GM19025 (cell line): ENCODE data around the gene APLNR.

Source experiments
- ATAC-seq: cut with Tn5 transposase; IDR thresholded peaks from one replicate; pipeline ENCODE4 v1.9.1; 2021; ENCODE audit warnings: mild to moderate bottlenecking, low read depth, moderate library complexity; ENCODE audit not compliant: unreplicated experiment

Gene APLNR

DNA sequence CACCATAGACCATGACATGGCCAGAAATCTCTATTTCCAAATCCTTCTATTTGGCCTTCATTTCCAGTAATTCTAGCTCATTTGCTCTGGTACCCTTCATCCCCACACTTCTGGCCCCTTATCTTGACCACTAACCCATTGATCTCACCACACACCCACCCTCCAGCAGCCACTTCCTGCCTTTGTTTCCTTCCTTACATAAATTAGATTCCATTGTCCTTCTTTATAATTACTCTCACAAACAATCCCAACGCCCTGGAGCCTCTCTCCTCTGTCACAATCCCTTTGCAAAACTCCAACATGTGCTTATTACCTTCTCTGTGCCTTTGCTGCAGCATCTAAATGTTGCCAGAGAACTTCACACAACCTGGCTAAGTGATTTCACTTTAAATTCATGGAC is 14.8 kb downstream of the APLNR start:
- no peak for ATAC-seq

DNA sequence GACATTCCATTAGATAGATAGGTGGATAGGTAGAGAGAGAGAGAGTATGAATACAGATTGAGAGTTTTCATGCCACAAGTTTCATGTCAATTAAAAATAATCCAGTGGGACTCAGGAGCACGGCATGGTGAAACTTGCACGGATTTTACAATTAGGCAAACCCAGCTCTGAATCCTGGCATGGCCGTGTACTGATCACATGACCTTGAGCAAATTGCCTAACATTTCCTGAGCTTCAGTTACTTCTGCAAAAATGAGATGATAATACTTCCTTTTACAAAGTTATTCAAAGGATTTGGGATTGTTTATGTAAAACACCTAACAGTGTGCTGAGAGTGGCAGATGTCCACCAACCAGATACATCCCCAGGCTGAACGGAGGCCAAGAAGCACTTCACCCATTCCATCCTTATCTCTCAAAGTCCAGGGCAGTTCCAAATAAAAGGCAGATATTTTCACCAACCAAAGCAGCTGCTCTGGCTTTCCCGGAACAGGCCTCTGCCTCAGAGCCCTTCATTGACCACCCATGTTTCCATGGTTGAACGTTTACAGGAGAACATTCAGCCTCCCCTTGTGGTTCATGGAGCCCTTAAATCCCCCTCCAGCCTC is 17.9 kb downstream of the APLNR start:
- ATAC-seq, result no peak

GRCh38 chr11:57217053-57217452 is 20.0 kb downstream of the APLNR start:
- no peak for ATAC-seq

DNA sequence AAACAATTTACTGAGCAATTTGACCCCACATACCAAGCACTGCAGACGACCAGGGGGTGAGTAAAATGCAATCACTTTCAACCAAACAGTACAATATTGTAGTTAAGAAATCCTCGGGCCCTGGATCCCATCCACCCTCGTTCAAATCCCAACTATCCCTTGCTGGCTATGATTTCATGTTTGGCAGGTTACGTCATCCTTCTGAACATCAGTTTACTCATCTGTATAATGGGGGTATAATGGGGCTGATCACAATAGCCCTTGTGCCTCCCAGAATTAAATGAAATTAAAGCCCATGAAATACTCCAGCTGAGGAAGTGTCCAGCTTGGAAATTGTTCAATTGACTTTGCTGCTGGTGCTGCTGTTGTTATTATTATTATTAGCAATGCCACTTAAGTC is 20.6 kb downstream of the APLNR start:
- no peak for ATAC-seq

GRCh38 chr11:57214494-57214893 is 22.6 kb downstream of the APLNR start:
- no peak for ATAC-seq

- ATAC-seq, result no peak
Measured at GRCh38 chr11:57214098-57214417, 23.0 kb downstream of the APLNR start.

- ATAC-seq, result no peak
Measured at GRCh38 chr11:57213342-57214097, 23.5 kb downstream of the APLNR start.

- ATAC-seq, result no peak
Measured at GRCh38 chr11:57210781-57211180, 26.3 kb downstream of the APLNR start.

DNA sequence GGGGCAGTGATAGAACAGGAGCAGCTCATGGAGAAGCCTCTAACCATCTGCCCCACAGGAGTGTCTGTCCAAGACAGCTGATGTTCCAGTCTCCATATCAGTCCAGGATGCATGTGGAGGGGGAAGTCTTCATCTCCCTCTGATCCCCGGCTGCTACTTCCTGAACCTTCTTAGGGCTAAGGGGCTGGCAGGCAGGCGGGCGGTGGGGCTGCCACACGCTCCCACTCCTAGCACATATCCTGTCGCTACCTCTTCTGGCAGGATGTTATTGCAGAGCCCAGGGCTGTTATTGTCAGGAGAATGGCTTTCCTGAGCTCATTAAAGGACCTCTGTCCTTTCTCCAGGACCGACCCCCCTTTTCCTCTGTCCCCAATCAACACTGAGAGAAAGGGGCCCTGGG is 29.9 kb downstream of the APLNR start:
- no peak for ATAC-seq

DNA sequence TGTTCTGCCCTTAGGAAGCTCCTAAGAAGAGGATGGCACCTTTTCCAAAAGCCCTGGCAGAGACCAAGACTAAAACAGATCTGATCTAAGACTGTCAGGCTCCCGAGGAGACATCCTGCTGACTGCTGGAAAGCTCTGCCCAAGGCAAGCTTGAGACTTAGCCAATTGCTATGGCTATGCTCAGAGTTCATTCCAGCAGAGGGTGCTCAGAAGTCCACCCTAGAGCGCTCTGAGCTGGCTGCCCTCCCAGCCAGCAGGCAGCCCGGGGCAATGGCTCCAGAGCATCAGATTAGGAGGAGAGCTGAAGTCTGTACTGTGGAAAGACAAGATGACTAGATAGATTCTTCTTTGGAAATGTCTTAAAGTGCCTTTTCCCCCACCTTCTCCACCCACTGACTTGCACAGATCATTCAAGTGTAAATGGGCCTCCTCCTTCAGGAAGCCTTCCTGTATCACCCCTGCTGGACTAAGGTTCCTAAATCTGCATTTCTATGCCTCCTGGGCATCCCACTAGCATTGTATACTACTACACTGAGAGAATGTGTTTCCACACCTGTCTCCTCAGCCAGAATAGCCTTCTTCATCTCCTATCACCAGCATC is 31.9 kb downstream of the APLNR start:
- no peak for ATAC-seq

GRCh38 chr11:57203882-57204480 is 33.1 kb downstream of the APLNR start:
- no peak for ATAC-seq

DNA sequence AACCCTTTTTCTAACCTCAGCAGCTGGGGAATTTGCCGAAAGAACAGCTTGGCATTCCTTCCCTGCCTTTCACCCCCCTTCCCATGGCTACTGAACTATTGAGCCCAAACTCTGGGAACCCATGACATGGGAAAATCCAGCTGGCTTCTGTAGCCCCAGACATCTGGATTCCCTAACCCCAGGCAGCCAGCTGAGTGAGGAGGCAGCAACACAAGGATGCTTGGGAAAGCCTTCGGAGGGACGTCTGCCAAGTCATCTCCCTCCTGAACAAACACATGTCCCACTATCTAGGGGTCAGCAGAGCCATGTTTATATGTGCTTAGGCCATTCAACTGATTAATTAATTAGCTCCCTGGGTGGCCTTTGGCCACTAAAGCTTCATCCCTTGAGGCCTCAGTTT is 33.7 kb downstream of the APLNR start:
- no peak for ATAC-seq

DNA sequence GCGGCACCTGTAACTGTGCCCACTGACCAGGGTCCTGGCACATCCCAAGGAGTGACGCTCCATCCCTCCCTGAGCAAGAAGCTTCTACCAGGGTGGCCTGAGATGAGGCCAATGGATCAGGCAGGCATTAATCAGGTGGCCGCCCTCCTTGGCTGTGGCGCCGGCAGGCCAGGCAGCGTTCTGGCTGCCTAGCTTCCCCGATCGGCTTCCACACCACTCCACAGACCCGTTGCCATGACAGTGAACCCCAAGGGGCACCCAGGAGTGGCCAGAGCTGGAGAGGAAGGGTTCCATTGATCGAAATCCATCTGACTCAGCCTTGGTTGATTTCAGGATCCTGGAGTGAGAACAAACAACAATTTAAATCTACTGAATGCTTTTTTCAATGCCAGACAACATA is 34.8 kb downstream of the APLNR start:
- ATAC-seq, result no peak

- ATAC-seq, result no peak
Measured at GRCh38 chr11:57200917-57201316, 36.1 kb downstream of the APLNR start.

DNA sequence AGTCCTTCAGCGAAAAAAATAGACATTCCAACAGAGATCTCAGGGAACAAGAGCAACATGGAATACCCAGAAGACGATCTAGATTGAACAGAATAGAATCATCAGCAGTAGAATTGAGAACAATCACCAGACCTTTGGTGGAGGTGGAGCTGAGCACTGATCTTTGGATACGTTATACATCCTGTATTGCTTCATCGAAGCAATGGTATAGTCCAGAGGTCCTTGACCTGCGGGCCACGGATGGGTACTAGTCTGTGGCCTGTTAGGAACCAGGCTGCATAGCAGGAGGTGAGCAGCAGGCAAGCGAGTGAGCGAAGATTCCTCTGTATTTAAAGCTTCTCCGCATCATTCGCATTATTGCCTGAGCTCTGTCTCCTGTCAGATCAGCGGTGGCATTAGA is 37.7 kb downstream of the APLNR start:
- ATAC-seq, result no peak

DNA sequence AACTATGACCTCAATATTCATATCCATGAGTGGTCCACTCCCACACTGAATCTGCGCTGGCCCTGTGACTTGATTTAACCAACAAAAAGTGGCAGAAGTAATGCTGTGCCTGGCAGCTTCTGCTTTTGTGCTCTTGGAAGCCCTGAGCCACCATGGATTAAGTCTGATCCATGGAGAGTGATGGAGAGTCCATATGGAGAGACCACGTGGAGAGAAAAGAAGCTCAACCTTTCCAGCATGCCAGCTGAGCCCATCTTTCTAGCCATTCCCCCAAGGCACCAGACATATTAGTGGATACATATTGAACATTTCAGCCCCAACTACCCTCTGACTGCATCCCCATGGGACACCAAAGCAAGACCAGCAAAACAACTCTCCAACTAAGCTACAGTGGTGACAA is 39.3 kb downstream of the APLNR start:
- ATAC-seq, result no peak

DNA sequence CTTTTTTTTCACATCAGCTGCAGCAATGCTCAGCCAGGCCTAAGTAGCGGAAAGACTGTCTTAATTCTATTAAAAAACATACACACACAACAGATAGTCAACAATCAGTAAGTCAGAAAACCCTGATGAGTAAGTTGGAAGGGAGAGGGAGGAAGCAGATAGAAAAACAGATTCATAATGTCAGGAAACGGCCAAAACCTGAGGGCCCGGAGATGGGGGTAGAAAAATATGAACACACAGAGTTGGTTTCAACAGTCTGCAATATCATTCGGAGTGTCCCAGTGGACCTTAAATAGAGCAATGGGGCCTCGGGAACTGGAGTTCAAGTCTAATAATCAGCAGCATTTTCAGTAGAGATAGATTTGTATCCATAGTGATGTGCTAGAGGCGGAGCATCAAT is 40.5 kb downstream of the APLNR start:
- ATAC-seq, result no peak

- no peak for ATAC-seq
Measured at GRCh38 chr11:57192316-57192715, 44.7 kb downstream of the APLNR start.

GRCh38 chr11:57191311-57192219 is 45.5 kb downstream of the APLNR start:
- no peak for ATAC-seq

DNA sequence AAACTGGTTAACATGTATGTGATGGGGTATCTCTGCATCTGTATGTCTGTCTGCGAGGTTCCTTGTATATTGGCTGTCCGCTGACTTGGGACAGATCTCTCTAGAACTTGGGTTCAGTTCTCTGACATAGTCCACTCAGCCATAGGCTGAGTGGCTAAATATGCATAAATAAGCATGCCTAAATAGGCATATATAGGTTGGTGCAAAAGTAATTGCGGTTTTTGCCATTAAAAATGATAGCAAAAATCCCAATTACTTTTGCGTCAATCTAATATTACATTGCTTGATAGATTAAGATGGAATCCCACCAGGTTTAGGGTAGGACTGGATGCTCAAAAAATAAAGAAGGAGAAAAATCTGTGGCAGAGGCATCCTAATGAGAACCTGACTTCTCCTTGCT is 46.5 kb downstream of the APLNR start:
- no peak for ATAC-seq
